Activated B cell treated with CpG ODN at 0.5 μM for 24 hours (primary cell): ENCODE results near the gene ADGRE3. TPM values are rescaled to one million over a fixed set of nuclear protein-coding genes. Genes with fewer than 3 reads are reported as not detected.
"Not testable (repeated sequence)": the region's sequence is repeated elsewhere in the genome, so short reads cannot be mapped to it uniquely, and the experiment has no call there.

Experiments
- ATAC-seq: fragments of 200-7000 bp; cut with Tn5 transposase; one replicate; pipeline ENCODE4 v1.10.0; 2021; ENCODE audit warnings: low read depth, mild to moderate bottlenecking, moderate library complexity
- CTCF ChIA-PET: fragments of 350-600 bp; sonication (Branson Sonifier 250); formaldehyde crosslinking; loops from one replicate; lab custom pipeline; 2021; ENCODE audit warnings: antibody characterized with exemption; lab: Charles Lee
- POLR2A ChIA-PET: fragments of 350-600 bp; sonication (Branson Sonifier 250); formaldehyde crosslinking; loops from one replicate; lab custom pipeline; 2021; ENCODE audit warnings: antibody characterized with exemption; lab: Charles Lee
- DNase-seq: peaks from one replicate; pipeline ENCODE4 v3.0.0; 2022
- H3K27ac Mint-ChIP-seq: one replicate; pipeline ENCODE4 v1.8.0; 2020; ENCODE audit warnings: mixed read lengths
- H3K27me3 Mint-ChIP-seq: one replicate; pipeline ENCODE4 v1.8.0; 2021; ENCODE audit warnings: mixed read lengths
- H3K36me3 Mint-ChIP-seq: one replicate; pipeline ENCODE4 v1.8.0; 2021; ENCODE audit warnings: low read depth, mixed read lengths
- H3K4me1 Mint-ChIP-seq: one replicate; pipeline ENCODE4 v1.8.0; 2021; ENCODE audit warnings: mixed read lengths
- H3K4me3 Mint-ChIP-seq: one replicate; pipeline ENCODE4 v1.8.0; 2020; ENCODE audit warnings: mild to moderate bottlenecking, mixed read lengths
- H3K9me3 Mint-ChIP-seq: one replicate; pipeline ENCODE4 v1.8.0; 2020; ENCODE audit warnings: mixed read lengths
- CTCF ChIP-seq: fragments of 200-600 bp; IDR thresholded peaks from one replicate; pipeline ENCODE4 v1.8.0; 2022; ENCODE audit warnings: antibody characterized with exemption, mild to moderate bottlenecking
- intact Hi-C: fragments of 100-400 bp; cut with micrococcal nuclease; formaldehyde crosslinking; loops from one replicate; pipeline ENCODE4 v1.15.1; 2024
- total RNA-seq: library from RNA; stranded (reverse); gene quantifications from 2 replicates; pipeline ENCODE4 v1.2.3, GENCODE V29; 2022

Gene ADGRE3
- total RNA-seq, 1 donor from 2014 or later, result not detected

DNA sequence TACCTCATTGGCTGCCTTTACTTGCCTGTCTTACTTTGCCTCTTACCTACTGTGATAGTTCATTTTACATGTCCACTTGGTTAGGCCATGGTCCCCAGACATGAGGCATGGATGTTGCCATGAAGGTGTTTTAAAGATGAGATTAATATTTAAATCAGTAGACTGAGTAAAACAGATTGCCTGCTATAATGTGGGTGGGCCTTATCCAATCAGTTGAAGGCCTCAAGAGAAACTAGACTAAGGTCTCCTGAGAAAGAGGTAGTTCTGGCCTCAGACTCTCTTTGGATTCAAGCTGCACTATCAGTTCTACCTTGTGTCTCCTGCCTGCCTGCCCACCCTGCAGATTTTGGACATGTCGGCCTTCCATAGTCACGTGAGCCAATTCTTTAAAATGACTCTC is 26.1 kb downstream of the ADGRE3 start:
- ATAC-seq, result no peak
- DNase-seq, result no peak
- Mint-ChIP-seq H3K4me1 (no peaks in the 10 kb centered on the region), H3K27ac (no peak overlapping the region), H3K4me3 (no peak overlapping the region), H3K9me3 (peaks cover under 1% of the 10 kb centered on the region), H3K36me3 (no peaks in the 10 kb centered on the region), H3K27me3 (peaks cover 2% of the 10 kb centered on the region)
- ChIA-PET CTCF (no interaction called here), POLR2A (no interaction called here)
- intact Hi-C loops, result no loop called here
- no peak for TF ChIP-seq CTCF

DNA sequence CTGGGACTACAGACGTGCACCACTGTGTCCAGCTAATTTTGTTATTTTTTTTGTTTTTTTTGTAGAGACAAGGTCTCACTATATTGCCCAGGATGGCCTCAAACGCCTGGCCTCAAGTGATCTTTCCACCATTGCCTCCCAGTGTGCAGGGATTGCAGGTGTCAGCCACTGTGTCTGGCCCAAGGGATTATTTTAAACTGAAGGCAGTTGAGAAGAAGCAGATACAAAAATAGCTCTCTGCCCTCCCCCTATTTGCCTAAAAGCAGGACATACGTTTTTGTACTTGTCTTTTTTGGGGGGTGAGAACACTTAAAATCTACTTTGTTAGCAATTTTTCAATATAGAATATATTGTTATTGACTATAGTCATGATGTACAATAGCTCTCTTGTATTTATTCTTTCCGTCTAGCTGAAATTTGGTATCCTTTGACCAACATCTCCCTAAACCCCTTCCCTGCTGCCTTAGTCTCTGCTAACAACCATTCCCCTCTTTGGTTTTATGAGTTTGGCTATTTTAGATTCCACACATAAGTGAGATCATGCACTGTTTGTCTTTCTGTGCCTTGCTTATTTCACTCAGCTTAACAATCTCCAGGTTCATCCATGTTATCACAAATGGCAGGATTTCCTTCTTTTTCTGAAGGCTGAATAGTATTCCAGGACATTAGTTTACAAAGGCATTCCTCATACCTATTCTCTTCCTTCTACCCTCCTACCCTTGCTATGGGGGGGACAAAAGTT is 34.9 kb downstream of the ADGRE3 start:
- TF ChIP-seq CTCF, result no peak
- ChIA-PET CTCF (interaction anchor here (1.8 kb wide), 1 partner anchor 47 kb away, joined by 5 read pairs; no protein-coding TSS in a partner anchor), POLR2A (interaction anchor here (0.5 to 0.7 kb wide), 2 partner anchors 12 to 1505 kb away, joined by 3 to 12 read pairs; no protein-coding TSS in a partner anchor)
- Mint-ChIP-seq H3K4me3 (no peak overlapping the region), H3K4me1 (peaks cover 14% of the 10 kb centered on the region), H3K27me3 (no peaks in the 10 kb centered on the region), H3K36me3 (no peaks in the 10 kb centered on the region), H3K9me3 (peaks cover 9% of the 10 kb centered on the region), H3K27ac (no peak overlapping the region)
- DNase-seq (no peak), ATAC-seq (no peak)
- intact Hi-C loops, result no loop called here

DNA sequence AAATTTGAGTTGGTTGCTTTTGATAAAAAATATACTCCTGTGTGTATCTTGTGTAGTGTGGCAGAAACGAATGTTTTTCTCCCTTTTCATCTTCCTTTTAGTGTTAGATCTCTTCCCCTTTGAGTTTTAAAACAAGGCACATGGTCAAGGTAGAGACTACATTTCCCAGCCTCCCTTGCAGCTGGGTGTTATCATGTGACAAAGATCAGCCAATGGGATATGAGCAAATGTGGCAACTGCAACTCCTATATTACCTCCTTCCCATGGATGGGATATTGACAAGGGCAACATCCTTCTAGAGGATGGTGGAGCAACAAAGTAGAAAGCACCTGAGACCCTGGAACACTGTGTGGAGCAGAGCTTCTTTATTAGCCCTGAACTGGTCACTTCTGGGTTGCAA is 42.4 kb downstream of the ADGRE3 start:
- no peak overlapping the region for H3K4me3 Mint-ChIP-seq
- peaks cover 3% of the 10 kb centered on the region for H3K9me3 Mint-ChIP-seq
- peaks cover 15% of the 10 kb centered on the region for H3K4me1 Mint-ChIP-seq
- ChIA-PET POLR2A (interaction anchor here (0.6 to 1.4 kb wide), 3 partner anchors 11 to 48 kb away, joined by 3 to 6 read pairs (median 3); no protein-coding TSS in a partner anchor), CTCF (interaction anchor here (0.8 to 1.3 kb wide), 2 partner anchors 55 to 58 kb away, joined by 3 read pairs; no protein-coding TSS in a partner anchor)
- no peak overlapping the region for H3K27ac Mint-ChIP-seq
- no peaks in the 10 kb centered on the region for H3K36me3 Mint-ChIP-seq
- DNase-seq, result no peak
- intact Hi-C loops, result loop anchor here (2.0 kb wide), 1 partner anchor 17 kb away; no protein-coding TSS in a partner anchor
- ATAC-seq, result peak; percentile 71
- no peak for TF ChIP-seq CTCF
- no peaks in the 10 kb centered on the region for H3K27me3 Mint-ChIP-seq

GRCh38 chr19:14629557-14629956 is 45.1 kb downstream of the ADGRE3 start:
- H3K4me1 Mint-ChIP-seq, result peaks cover 3% of the 10 kb centered on the region
- no peak for ATAC-seq
- POLR2A ChIA-PET, result interaction anchor here (0.6 to 0.8 kb wide), 2 partner anchors 9 to 38 kb away, joined by 3 to 5 read pairs; no protein-coding TSS in a partner anchor
- no peak for TF ChIP-seq CTCF
- CTCF ChIA-PET, result no interaction called here
- H3K36me3 Mint-ChIP-seq, result no peaks in the 10 kb centered on the region
- H3K4me3 Mint-ChIP-seq, result no peak overlapping the region
- intact Hi-C loops, result no loop called here
- H3K27me3 Mint-ChIP-seq, result no peaks in the 10 kb centered on the region
- DNase-seq, result no peak
- peaks cover 3% of the 10 kb centered on the region for H3K9me3 Mint-ChIP-seq
- no peak overlapping the region for H3K27ac Mint-ChIP-seq

DNA sequence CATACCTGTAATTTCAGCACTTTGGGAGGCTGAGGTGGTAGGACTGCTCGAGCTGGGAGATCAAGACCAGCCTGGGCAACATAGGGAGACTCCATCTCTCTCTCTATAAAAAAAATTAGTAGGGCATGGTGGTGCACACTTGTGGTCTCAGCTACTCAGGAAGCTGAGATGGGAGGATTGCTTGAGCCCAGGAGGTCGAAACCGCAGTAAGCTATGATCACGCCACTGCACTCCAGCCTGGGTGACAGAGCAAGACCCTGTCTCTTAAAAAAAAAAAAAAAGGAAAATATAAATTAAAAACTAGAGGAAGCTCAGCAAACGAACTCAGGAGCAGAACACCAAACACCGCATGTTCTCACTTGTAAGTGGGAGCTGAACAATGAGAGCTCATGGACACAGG is 50.2 kb downstream of the ADGRE3 start:
- H3K27me3 Mint-ChIP-seq, DNase-seq, intact Hi-C loops, H3K9me3 Mint-ChIP-seq, ATAC-seq, H3K4me1 Mint-ChIP-seq, H3K4me3 Mint-ChIP-seq, H3K36me3 Mint-ChIP-seq, H3K27ac Mint-ChIP-seq: not testable (repeated sequence)
- POLR2A ChIA-PET, result interaction anchor here (0.6 to 0.9 kb wide), 3 partner anchors 11 to 47 kb away, joined by 3 to 4 read pairs (median 3); no protein-coding TSS in a partner anchor
- CTCF ChIA-PET, result interaction anchor here (1.0 kb wide), 1 partner anchor 62 kb away, joined by 4 read pairs; no protein-coding TSS in a partner anchor
